Loucy (cell line): ENCODE measurements around the gene ELOA.

ENCODE experiments used
- EZH2phosphoT487 ChIP-seq: fragments of 200-600 bp; IDR thresholded peaks from 2 replicates; pipeline ENCODE4 v1.6.1; 2018; ENCODE audit warnings: antibody characterized with exemption, mild to moderate bottlenecking, moderate library complexity, borderline replicate concordance
- TF ChIP-seq, protein P1 (sequence below): fragments of 200-600 bp; sonication (generic); conservative IDR thresholded peaks from 2 replicates; pipeline ENCODE4 v1.5.1; 2014; ENCODE audit warnings: mild to moderate bottlenecking, antibody characterized with exemption, low read length

DNA sequence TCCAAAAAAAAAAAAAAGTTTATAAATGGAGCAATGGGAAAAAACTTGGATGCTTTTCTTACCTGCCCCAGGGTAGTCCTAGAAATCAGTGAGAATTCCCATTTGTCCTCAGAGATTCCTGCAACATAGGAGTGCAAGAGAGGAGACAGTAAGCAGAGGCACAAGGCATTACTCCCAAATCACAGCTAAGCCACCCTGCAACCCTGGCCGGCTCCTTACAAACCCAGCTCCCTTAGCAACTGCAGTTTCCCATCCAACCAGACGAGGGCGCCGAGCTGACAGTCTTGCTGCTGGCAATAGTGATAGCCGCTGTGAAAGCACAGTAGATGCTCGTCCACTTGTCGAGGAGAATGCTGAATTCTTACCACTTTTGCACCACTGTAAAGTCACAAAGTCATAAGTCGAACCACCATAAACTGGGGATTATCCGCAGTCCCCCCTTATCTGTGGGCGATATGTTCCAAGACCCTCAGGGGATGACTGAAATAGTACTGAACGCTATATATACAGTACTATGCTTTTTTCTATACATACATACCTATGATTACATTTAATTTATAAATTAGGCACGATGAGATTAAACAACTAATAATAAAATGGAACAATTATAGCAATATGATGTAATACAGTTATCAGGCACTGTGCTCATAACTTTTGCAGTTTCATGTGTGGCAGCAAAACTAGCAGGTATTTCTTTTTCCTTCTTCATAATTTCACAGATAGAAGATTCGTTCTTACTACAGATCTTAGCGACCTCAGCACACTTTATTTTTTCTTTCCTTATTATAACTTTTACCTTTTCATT, 29.0 kb downstream of the ELOA start:
- TF ChIP-seq, protein P1, sequence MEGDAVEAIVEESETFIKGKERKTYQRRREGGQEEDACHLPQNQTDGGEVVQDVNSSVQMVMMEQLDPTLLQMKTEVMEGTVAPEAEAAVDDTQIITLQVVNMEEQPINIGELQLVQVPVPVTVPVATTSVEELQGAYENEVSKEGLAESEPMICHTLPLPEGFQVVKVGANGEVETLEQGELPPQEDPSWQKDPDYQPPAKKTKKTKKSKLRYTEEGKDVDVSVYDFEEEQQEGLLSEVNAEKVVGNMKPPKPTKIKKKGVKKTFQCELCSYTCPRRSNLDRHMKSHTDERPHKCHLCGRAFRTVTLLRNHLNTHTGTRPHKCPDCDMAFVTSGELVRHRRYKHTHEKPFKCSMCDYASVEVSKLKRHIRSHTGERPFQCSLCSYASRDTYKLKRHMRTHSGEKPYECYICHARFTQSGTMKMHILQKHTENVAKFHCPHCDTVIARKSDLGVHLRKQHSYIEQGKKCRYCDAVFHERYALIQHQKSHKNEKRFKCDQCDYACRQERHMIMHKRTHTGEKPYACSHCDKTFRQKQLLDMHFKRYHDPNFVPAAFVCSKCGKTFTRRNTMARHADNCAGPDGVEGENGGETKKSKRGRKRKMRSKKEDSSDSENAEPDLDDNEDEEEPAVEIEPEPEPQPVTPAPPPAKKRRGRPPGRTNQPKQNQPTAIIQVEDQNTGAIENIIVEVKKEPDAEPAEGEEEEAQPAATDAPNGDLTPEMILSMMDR: peak; percentile 94
- TF ChIP-seq EZH2phosphoT487: no peak
